NCI-H345 treated with DMSO at 0.1 percent for 48 hours (cell line): Measurements from ENCODE around the gene MRPL53.

Experiments
- DNase-seq: peaks from one replicate; lab custom pipeline; 2025; ENCODE audit not compliant: unreplicated experiment; lab: John Stamatoyannopoulos, UW

MRPL53 gene

GRCh38 chr2:74429487-74430451, 42.7 kb downstream of the MRPL53 start:
- no peak for DNase-seq

- DNase-seq = no peak
Measured at GRCh38 chr2:74428675-74429074, 43.8 kb downstream of the MRPL53 start.

- DNase-seq = no peak
Measured at GRCh38 chr2:74427551-74427950, 44.9 kb downstream of the MRPL53 start.

- DNase-seq = no peak
Measured at GRCh38 chr2:74426181-74426758, 46.2 kb downstream of the MRPL53 start.

GRCh38 chr2:74425523-74425922, 47.0 kb downstream of the MRPL53 start:
- no peak for DNase-seq

- DNase-seq = no peak
Measured at GRCh38 chr2:74424995-74425406, 47.5 kb downstream of the MRPL53 start.

GRCh38 chr2:74424139-74424992, 48.1 kb downstream of the MRPL53 start:
- no peak for DNase-seq

GRCh38 chr2:74423231-74424095, 49.0 kb downstream of the MRPL53 start:
- DNase-seq = no peak
